ENCODE measurements around the gene DNAJC7.

DNA sequence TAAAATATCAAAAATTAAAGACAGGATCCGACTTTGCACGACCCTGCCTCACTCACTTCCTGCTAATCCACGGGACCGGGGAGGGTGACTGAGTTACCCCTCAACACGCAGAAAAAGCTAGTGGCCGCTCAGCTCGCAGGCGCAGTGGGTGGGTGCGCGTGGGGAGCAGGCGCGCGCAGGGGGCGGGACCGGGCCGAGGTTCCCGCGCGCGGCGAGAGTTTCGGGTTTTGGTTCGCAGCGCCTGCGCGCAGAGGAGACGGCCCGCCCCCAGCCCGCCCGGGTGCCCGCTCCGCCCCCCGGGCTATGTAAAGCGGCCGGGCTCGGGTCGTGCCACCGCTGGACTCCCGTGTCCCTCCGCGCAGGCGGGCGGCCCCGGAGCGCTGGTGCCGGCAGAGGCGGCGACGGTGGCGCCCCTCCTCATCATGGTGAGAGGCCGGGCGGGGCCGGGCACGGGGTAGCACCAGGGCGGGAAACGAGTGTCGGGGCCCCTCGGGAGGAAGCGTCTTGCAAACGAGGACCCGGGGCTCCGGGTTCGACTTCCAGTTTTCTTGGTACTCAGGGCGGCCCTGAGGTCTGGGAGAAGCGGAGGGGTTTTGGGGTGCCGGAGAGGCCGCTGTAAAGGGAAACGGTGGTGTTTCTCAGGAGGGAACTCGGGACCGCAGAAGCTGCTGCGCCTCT is 50.6 kb downstream of the DNAJC7 start, which contains the start of gene CNP:
- TF ChIP-seq, protein P1, sequence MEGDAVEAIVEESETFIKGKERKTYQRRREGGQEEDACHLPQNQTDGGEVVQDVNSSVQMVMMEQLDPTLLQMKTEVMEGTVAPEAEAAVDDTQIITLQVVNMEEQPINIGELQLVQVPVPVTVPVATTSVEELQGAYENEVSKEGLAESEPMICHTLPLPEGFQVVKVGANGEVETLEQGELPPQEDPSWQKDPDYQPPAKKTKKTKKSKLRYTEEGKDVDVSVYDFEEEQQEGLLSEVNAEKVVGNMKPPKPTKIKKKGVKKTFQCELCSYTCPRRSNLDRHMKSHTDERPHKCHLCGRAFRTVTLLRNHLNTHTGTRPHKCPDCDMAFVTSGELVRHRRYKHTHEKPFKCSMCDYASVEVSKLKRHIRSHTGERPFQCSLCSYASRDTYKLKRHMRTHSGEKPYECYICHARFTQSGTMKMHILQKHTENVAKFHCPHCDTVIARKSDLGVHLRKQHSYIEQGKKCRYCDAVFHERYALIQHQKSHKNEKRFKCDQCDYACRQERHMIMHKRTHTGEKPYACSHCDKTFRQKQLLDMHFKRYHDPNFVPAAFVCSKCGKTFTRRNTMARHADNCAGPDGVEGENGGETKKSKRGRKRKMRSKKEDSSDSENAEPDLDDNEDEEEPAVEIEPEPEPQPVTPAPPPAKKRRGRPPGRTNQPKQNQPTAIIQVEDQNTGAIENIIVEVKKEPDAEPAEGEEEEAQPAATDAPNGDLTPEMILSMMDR (IDR thresholded peaks at IDR 0.05): peak in 2 of 6 experiments; percentile 11 to 26
- peak; percentile 26 to 95 for TF ChIP-seq POLR2AphosphoS5 (IDR thresholded peaks at IDR 0.05)
- peak in 3 of 4 donors; percentile 65 to 87 (median 85) for TF ChIP-seq POLR2A (IDR thresholded peaks at IDR 0.05)
- no peak for TF ChIP-seq EP300 (IDR thresholded peaks at IDR 0.05)

Data from upper lobe of left lung (tissue), 4 donors.